ENCODE results near the gene GTF2IRD1.

Gene GTF2IRD1

GRCh38 chr7:74570533-74571156 is 116.9 kb downstream of the GTF2IRD1 start:
- no peak for DNase-seq

- DNase-seq: no peak
Measured at GRCh38 chr7:74572301-74572979, 118.7 kb downstream of the GTF2IRD1 start.

GRCh38 chr7:74573512-74573911 is 119.8 kb downstream of the GTF2IRD1 start:
- DNase-seq: no peak

GRCh38 chr7:74575083-74575784 is 121.5 kb downstream of the GTF2IRD1 start:
- no peak for DNase-seq

- DNase-seq: no peak
Measured at GRCh38 chr7:74575811-74576210, 122.1 kb downstream of the GTF2IRD1 start.

- DNase-seq: no peak
Measured at GRCh38 chr7:74579800-74580685, 126.3 kb downstream of the GTF2IRD1 start.

GRCh38 chr7:74581916-74582440 is 128.3 kb downstream of the GTF2IRD1 start:
- DNase-seq: no peak

DNA sequence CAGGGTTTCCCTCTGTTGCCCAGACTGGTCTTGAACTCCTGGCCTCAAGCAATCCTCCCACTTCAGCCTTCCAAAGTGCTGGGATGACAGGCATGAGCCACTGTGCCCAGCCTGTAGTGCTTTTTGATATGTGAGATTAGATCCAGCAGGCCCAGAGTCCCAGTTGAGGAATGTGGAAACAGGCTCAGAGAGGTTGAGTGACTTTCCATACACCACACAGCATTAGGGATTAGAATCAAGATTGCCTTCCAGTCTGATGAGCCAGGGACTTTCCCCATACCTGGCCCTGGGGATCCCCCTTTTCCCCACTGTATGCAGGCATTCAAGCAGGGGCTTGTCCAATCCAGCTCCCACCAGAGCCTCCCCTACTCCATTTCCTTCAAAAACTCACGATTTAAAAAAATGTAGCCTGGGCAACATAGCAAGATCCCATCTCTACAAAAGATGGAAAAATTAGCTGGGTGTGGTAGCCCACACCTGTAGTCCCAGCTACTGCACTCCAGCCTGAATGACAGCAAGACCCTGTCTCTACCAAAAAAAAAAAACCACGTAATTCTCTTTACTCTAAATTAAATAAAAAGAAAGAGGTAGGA is 128.8 kb downstream of the GTF2IRD1 start:
- DNase-seq: no peak

- DNase-seq: no peak
Measured at GRCh38 chr7:74583630-74584029, 129.9 kb downstream of the GTF2IRD1 start.

GRCh38 chr7:74584160-74584954 is 130.7 kb downstream of the GTF2IRD1 start:
- no peak for DNase-seq

DNA sequence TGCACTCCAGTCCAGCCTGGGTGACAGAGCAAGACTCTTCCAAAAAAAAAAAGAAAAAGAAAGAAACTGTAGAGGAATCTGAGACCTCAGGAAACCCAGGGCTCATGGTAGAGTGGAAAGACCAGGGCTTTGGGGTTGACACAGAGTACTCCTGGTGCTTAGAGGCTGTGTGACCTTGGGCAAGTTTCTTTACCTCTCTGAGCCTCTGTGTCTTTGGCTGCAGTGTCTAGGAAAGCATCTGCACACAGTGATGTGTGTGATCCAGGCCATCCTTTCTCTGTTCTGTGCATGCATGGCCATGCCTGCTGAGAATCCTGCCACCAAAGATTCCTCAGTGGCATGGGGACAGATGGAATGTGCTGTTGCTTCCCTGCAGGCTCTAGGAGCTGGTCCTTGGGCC is 132.1 kb downstream of the GTF2IRD1 start:
- no peak for DNase-seq

DNA sequence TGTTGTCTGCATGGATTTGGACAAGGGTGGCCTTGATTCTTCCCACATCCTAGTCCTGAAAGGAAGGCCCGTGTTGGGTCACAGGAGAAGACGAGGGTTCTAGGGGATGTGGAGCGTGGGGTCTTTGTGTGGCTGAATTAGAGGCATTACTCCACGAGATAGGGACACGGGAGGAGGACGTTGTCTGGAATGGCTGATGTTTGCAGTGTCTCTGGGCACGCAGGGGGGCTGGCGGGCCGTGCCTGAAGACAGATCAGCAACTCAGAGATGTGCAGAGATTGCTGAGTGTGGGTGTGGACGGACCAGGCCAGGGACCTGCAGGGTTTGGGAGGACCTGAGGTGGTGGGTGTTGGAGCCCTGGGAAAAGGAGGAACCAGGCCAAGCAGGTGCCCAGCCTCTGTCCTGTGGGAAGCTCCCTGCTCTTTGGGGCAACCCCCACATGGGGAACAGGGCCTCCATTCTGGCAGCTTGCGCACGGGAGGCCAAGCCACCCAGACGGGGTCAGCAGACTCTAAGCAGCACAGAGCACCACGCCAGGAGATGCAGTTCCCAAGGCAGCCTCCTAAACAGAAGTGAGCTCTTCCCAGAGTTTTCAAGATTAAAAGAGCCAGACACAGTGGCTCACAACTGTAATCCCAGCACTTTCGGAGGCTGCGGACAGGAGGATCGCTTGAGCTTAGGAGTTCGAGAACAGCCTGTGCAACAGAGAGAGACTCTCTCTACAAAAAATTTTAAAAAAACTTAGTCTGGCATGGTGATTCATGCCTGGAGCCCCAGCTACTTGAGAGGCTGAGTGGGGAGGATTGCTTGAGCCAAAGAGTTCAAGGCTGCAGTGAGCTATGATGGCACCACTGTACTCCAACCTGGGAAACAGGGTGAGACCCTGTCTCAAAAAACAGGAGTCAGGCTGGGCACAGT is 132.8 kb downstream of the GTF2IRD1 start:
- no peak for DNase-seq

DNA sequence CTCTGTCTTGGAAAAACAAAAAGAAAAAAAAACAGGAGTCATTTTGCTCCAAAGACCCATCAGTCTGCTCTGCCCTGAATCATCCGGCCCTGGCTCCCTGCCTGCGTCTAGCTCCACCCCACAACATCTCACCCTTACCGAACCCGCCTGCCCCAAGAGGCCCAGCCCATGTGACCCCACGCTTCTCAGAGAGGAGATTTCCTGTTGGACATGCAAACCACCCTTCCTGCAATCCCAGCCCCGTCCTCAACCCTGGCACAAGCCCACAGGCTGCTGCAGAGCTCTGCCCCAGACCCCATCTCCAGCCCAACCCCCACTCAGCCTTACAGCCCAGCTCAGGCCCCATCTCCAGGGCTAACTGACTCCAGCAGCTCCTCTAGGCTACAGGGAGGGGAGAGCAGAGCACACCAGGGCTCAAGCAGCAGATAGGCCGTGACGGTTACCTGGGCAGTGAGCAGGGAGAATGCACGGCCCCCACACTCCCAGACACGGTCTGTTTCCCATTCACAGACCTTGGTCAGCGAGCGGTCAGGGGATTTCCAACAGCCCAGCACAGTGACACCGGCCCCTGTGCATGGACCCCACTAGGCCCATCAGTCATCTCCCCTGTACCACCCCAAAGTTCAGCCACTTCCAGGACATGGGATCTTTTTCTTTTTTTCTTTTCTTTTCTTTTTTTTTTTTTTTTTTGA is 133.9 kb downstream of the GTF2IRD1 start:
- no peak for DNase-seq

DNA sequence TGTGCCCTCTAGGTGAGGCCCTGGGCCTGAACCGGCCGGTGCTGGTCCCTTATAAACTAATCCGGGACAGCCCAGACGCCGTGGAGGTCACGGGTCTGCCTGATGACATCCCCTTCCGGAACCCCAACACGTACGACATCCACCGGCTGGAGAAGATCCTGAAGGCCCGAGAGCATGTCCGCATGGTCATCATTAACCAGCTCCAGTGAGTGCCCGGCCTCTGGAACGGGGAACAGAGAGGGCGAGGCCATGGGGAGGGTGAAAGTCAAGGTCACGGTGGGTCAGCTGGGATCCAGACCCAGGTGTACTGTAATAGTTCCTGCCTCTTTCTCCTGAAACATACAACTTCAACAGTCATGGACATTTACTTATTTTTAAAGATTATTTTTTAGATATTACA is 137.1 kb downstream of the GTF2IRD1 start:
- no peak for DNase-seq

- no peak for DNase-seq
Measured at GRCh38 chr7:74598558-74598957, 144.9 kb downstream of the GTF2IRD1 start.

- DNase-seq: no peak
Measured at GRCh38 chr7:74599244-74599643, 145.5 kb downstream of the GTF2IRD1 start.

GRCh38 chr7:74604326-74605020 is 150.8 kb downstream of the GTF2IRD1 start:
- no peak for DNase-seq

- peak; percentile 4 for DNase-seq
Measured at GRCh38 chr7:74606101-74606908, 152.6 kb downstream of the GTF2IRD1 start.
